HepG2 (cell line): ENCODE results near the gene TUBA8. TPM values are rescaled to one million over a fixed set of nuclear protein-coding genes. Genes with fewer than 3 reads are reported as not detected.

Experiments
- CAMTA2 ChIP-seq: sonication (generic); formaldehyde crosslinking; IDR thresholded peaks from 2 replicates; pipeline ENCODE4 v1.4.0; 2020; ENCODE audit warnings: mild to moderate bottlenecking, missing genetic modification reagents, borderline replicate concordance
- DNMT3B ChIP-seq: conservative IDR thresholded peaks from 2 replicates; pipeline ENCODE4 v1.6.1; 2016; ENCODE audit warnings: missing biosample characterization, control low read depth
- FOXJ3 ChIP-seq: sonication (generic); formaldehyde crosslinking; IDR thresholded peaks from 2 replicates; pipeline ENCODE4 v1.4.0; 2020; ENCODE audit warnings: missing genetic modification reagents, mild to moderate bottlenecking, borderline replicate concordance
- GRHL1 ChIP-seq: sonication (generic); formaldehyde crosslinking; conservative IDR thresholded peaks from 2 replicates; pipeline ENCODE4 v1.8.0; 2022; ENCODE audit warnings: missing genetic modification reagents
- HNRNPLL ChIP-seq: fragments of 200-400 bp; formaldehyde crosslinking; IDR thresholded peaks from 2 replicates; pipeline ENCODE4 v1.6.1; 2017; ENCODE audit warnings: mild to moderate bottlenecking, low read depth, low read length; ENCODE audit not compliant: poor library complexity, severe bottlenecking
- KLF15 ChIP-seq: sonication (generic); formaldehyde crosslinking; IDR thresholded peaks from 2 replicates; pipeline ENCODE4 v1.8.1; 2023; ENCODE audit warnings: borderline replicate concordance, mild to moderate bottlenecking, inconsistent platforms, missing genetic modification reagents, mixed read lengths
- MBD4 ChIP-seq: IDR thresholded peaks from 2 replicates; pipeline ENCODE4 v1.6.1; 2012; ENCODE audit warnings: low read length, inconsistent platforms, borderline replicate concordance
- NCOR1 ChIP-seq: fragments of 200-600 bp; sonication (generic); IDR thresholded peaks from 2 replicates; pipeline ENCODE4 v1.7.0; 2017; ENCODE audit warnings: antibody characterized with exemption, low read length, borderline replicate concordance
- ONECUT2 ChIP-seq: sonication (generic); formaldehyde crosslinking; IDR thresholded peaks from 2 replicates; pipeline ENCODE4 v1.4.0; 2020; ENCODE audit warnings: missing genetic modification reagents
- SNAI1 ChIP-seq: sonication (generic); formaldehyde crosslinking; IDR thresholded peaks from 2 replicates; pipeline ENCODE4 v1.5.0; 2020; ENCODE audit warnings: mild to moderate bottlenecking, missing genetic modification reagents, borderline replicate concordance
- TEAD3 ChIP-seq: optimal IDR thresholded peaks from 2 replicates; pipeline ENCODE3; 2016; ENCODE audit warnings: borderline replicate concordance
- THAP11 ChIP-seq: IDR thresholded peaks from 2 replicates; pipeline ENCODE4 v1.6.1; 2016; ENCODE audit warnings: missing biosample characterization, missing genetic modification reagents
- THAP9 ChIP-seq: sonication (generic); formaldehyde crosslinking; IDR thresholded peaks from 2 replicates; pipeline ENCODE4; 2020; ENCODE audit warnings: missing genetic modification reagents, mild to moderate bottlenecking, borderline replicate concordance
- TMF1 ChIP-seq: sonication (generic); formaldehyde crosslinking; IDR thresholded peaks from 2 replicates; pipeline ENCODE4 v1.8.1; 2022; ENCODE audit warnings: low read depth, missing genetic modification reagents
- ZBTB4 ChIP-seq: sonication (generic); formaldehyde crosslinking; IDR thresholded peaks from 2 replicates; pipeline ENCODE4 v1.4.0; 2020; ENCODE audit warnings: missing genetic modification reagents, mild to moderate bottlenecking, borderline replicate concordance
- ZNF431 ChIP-seq: sonication (generic); formaldehyde crosslinking; IDR thresholded peaks from 2 replicates; pipeline ENCODE4 v1.9.0; 2022; ENCODE audit warnings: missing genetic modification reagents, low read depth, mild to moderate bottlenecking, borderline replicate concordance
- ZNF460 ChIP-seq: sonication (generic); formaldehyde crosslinking; IDR thresholded peaks from 2 replicates; pipeline ENCODE4 v1.5.1; 2020; ENCODE audit warnings: missing genetic modification reagents, mild to moderate bottlenecking, borderline replicate concordance
- ZNF552 ChIP-seq: sonication (generic); formaldehyde crosslinking; IDR thresholded peaks from 2 replicates; pipeline ENCODE4 v1.9.0; 2022; ENCODE audit warnings: missing genetic modification reagents, mild to moderate bottlenecking, borderline replicate concordance
- ZNF670 ChIP-seq: sonication (generic); formaldehyde crosslinking; IDR thresholded peaks from 2 replicates; pipeline ENCODE4 v1.8.0; 2022; ENCODE audit warnings: mild to moderate bottlenecking, missing genetic modification reagents, borderline replicate concordance
- ZNF709 ChIP-seq: sonication (generic); formaldehyde crosslinking; IDR thresholded peaks from 2 replicates; pipeline ENCODE4 v1.5.0; 2020; ENCODE audit warnings: mild to moderate bottlenecking, missing genetic modification reagents
- ZNF768 ChIP-seq: sonication (generic); formaldehyde crosslinking; IDR thresholded peaks from 2 replicates; pipeline ENCODE4 v1.4.0; 2020; ENCODE audit warnings: missing genetic modification reagents
- ZNF841 ChIP-seq: sonication (generic); formaldehyde crosslinking; IDR thresholded peaks from 2 replicates; pipeline ENCODE4 v1.8.1; 2023; ENCODE audit warnings: missing genetic modification reagents, borderline replicate concordance
- ZSCAN9 ChIP-seq: IDR thresholded peaks from 2 replicates; pipeline ENCODE4 v1.6.1; 2016; ENCODE audit warnings: borderline replicate concordance
- polyA plus RNA-seq, 8 experiments: library from polyadenylated mRNA; depleted of rRNA in 3 of 8; stranded (reverse) in 7 of 8; unstranded in 1 of 8; fragments of >200 nt; fragmentation: Illumina TruSeq in 4 of 8; extraction: Trizol in 4 of 8; gene quantifications; 2 replicates each; pipeline versions ENCODE4 v1.2.1 to v1.2.3, GENCODE V29; 2011 to 2016; ENCODE audit warnings: low read depth in 4 of 8, missing spikeins in 1 of 8, mixed read lengths in 1 of 8; ENCODE audit not compliant: insufficient read depth in 1 of 8
- total RNA-seq, 5 experiments: library from RNA; depleted of rRNA; stranded (reverse); fragments of >200 nt; fragmentation: Illumina TruSeq; extraction: Trizol; gene quantifications; 2 replicates each; pipeline ENCODE4 v1.2.3, GENCODE V29; 2016; ENCODE audit warnings: low read depth in 1 of 5

The TUBA8 gene
- total and polyA plus RNA-seq, 2 of the 13 experiments (the other 11 are each of a cell fraction or from before 2014, with no cell fraction given): 0.35 to 0.69 TPM

GRCh38 chr22:18091916-18092526 lies 18.6 kb upstream of the TUBA8 start (continued):
- TF ChIP-seq THAP9 (CRISPR knock-in tag): peak; percentile 89; the same call in 1 of the 2 replicates
- no peak for TF ChIP-seq FOXJ3 (CRISPR knock-in tag)
- TF ChIP-seq ZNF670: no peak; the same call in 1 of the 2 replicates
- no peak for TF ChIP-seq CAMTA2
- no peak for TF ChIP-seq KLF15
- peak; percentile 38; the same call in 1 of the 2 replicates for TF ChIP-seq TMF1
- no peak for TF ChIP-seq ZSCAN9 (CRISPR knock-in tag)
- TF ChIP-seq ZNF552 (CRISPR knock-in tag): no peak
- TF ChIP-seq SNAI1 (CRISPR knock-in tag): no peak
- no peak for TF ChIP-seq ONECUT2
- peak; percentile 79 for TF ChIP-seq THAP11 (CRISPR knock-in tag)
- no peak for TF ChIP-seq ZNF709 (CRISPR knock-in tag)
- TF ChIP-seq MBD4: no peak
- TF ChIP-seq ZNF431 (CRISPR knock-in tag): no peak
- TF ChIP-seq ZBTB4 (CRISPR knock-in tag): 0 out of 2 replicates have a peak, but pooled peaks have one; percentile 25
- TF ChIP-seq ZNF841 (CRISPR knock-in tag): no peak
- TF ChIP-seq HNRNPLL: peak; percentile 30
- TF ChIP-seq ZNF460 (CRISPR knock-in tag): no peak
- TF ChIP-seq ZNF768 (CRISPR knock-in tag): peak; percentile 46; the same call in 1 of the 2 replicates
- peak; percentile 81; the same call in 1 of the 2 replicates for TF ChIP-seq NCOR1
- TF ChIP-seq DNMT3B (CRISPR knock-in tag): no peak
- peak; percentile 63 for TF ChIP-seq TEAD3 (CRISPR knock-in tag)
- TF ChIP-seq GRHL1 (CRISPR knock-in tag): no peak
